ENCODE data around the gene NPBWR2. TPM values are rescaled to one million over a fixed set of nuclear protein-coding genes. Genes with fewer than 3 reads are reported as not detected.

Gene NPBWR2
- total RNA-seq, 1 donor from 2014 or later: not detected

- no peak for DNase-seq (ENCODE audit: extremely low read depth, low read depth, low spot score)
Observed at GRCh38 chr20:64076061-64076997, 31.0 kb downstream of the NPBWR2 start.

- no peak for DNase-seq (ENCODE audit: extremely low read depth, low read depth, low spot score)
Observed at GRCh38 chr20:64075556-64075955, 31.8 kb downstream of the NPBWR2 start.

DNA sequence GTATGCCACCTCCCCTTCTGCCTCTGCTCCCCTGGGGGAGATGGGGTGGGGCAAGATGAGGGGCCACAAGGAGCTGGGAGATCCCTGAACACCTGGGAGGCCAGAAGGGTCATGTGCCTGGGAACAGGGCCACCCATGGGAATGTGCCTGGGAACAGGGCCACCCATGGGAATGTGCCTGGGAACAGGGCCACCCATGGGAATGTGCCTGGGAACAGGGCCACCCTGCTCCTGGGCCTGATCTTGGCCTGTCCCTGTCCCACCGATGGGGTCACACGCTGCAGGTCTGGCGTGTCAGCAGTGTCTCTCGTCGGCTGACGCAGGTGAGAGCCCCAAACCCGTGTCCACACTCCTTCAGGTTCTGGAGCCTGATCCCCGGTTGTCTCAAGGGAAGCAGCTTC lies 32.4 kb downstream of the NPBWR2 start:
- DNase-seq (ENCODE audit: extremely low read depth, low read depth, low spot score): no peak

DNA sequence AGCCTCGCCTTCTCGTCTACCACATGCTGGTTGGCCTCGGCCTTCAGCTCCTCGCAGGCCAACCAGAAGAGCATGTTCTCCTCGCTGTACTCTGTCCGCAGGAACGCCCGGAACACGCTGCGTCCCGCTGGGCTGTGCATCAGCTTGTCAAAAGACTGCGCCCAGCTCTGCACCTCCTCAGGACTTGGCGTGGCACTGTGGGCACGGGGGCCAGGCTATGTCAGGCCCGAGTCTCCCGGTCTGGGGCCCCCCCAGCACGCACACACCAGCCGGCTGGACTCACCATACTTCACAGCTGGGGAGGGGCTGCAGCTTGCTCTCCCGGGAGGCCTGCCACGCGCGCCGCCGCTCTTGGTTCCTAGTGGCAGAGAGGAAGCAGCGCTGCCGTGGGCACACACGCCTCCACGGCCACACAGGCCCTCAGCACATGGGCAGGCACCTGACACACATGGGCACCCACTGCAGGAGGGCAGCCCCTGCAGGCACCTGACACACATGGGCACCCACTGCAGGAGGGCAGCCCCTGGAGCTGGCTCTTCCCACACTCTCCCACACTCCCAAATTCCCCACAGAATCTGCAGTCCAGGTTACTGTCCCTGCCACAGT lies 33.1 kb downstream of the NPBWR2 start:
- DNase-seq (ENCODE audit: extremely low read depth, low read depth, low spot score): no peak

GRCh38 chr20:64073476-64074183 lies 33.7 kb downstream of the NPBWR2 start:
- DNase-seq (ENCODE audit: extremely low read depth, low read depth, low spot score): no peak

- no peak for DNase-seq (ENCODE audit: extremely low read depth, low read depth, low spot score)
Observed at GRCh38 chr20:64072498-64073063, 34.8 kb downstream of the NPBWR2 start.

DNA sequence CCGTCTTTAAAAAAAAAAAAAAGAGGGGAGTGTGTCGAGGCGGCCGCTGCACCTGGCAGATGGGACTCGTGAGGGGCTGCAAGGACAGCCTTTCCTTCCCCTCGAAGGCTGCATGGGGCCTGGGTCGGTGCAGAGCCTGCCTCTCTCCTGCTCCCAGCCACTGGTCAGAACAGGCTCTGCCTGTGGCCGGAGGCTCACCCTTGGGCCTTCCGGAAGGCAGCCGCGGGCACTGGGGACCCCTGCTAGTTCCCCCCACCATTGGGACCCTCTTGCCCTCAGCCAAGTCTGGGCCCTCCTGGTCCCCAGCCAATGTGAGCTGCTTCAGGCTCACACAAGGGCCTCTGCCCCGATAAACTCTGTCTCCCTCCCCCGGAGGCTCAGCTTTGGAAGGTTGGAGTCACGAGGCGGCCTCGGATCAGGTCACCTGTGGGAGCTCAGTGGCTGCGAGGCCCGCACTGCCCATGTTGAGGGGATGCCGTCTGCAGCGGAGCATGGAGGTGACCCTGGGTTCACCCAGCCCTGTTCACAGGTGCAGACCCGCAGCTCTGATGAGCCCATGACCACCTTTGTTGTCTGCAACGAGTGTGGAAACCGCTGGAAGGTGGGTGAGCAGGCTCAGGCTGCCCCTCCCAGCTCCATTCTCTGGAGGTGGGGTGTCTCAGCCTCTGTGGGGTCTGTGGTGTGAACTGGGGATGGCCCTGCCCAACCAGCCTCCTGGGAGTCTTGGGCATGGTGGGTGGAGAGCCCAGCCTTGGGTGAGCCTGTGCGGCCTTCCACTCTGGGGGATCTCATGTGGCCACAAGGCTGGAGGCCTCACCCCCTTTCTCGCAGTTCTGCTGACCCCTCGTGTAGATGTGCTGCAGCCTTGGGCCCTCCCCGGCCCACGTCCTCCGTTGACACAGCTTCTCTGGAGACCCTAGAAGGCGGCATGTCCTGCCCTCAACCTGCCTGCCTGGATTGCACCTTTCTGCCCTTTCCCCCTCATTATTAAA lies 35.7 kb downstream of the NPBWR2 start:
- DNase-seq (ENCODE audit: extremely low read depth, low read depth, low spot score): no peak

DNA sequence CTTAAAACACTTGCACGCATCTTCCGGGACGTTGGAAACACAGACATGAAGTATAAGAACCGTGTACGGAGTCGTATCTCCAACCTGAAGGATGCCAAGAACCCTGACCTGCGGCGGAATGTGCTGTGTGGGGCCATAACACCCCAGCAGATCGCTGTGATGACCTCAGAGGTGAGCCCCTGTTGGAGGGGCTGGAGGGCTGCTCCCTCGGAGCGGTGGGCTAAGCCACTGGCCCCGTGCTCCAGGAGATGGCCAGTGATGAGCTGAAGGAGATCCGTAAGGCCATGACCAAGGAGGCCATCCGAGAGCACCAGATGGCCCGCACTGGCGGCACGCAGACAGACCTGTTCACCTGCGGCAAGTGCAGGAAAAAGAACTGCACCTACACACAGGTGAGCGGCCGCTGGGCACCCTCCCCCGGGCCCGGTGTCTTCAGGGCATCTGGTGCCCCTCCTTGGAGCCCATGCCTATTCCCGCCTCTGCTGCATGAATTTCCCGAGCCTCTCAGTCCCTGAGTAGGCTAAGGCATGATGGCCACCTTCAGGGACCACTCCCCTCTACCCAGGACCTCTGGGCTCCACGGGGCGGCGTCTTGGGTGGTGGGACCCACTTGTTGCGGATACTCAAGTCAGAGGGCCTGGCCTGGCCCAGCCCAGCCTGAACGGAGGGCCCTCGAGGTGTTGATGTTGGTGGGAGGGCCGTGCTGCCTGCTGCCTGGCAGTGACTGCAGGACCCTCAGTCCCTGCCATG lies 36.9 kb downstream of the NPBWR2 start:
- no peak for DNase-seq (ENCODE audit: extremely low read depth, low read depth, low spot score)

GRCh38 chr20:64069614-64070243 lies 37.6 kb downstream of the NPBWR2 start:
- no peak for DNase-seq (ENCODE audit: extremely low read depth, low read depth, low spot score)

- DNase-seq (ENCODE audit: extremely low read depth, low read depth, low spot score): no peak
Observed at GRCh38 chr20:64069209-64069613, 38.2 kb downstream of the NPBWR2 start.

DNA sequence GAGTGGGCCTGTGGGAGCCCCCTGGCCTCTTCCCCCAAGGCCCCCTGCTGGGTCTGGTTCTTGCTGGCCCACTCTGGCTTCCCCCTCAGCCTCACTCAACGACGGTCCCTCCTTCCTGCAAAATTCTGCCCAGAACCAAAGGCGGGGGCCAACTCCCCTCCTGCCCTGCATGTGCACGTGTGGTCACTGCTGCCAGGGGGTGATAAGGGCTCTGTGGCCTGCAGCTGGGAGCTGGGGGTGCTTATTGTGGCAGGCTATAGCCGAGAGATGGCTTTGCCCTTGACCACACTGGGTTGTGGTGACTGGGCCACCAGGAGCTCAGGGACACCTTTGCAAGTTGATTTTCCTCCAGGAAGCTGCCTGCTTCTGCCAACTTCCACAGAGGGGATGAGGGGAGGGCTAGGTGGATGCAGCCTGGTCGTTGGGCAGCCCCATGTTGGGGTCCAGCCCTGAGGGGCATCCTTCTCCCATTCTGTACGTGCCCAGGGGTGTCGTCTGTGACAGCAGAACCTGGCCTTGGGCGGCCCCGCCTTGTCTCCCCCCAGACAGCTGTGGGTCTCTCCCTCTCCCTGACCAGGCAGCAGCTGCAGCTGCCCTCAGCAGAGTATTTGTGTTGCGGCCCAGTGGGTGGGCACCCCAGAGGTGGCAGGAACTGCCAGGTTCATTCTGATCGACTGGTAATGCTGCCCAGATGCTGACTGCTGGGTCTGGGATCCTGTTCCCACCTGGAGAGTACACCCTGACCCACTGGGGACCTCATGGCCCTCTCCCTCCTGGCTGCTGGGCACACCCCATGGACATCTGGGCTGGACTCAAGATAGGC lies 38.8 kb downstream of the NPBWR2 start:
- no peak for DNase-seq (ENCODE audit: extremely low read depth, low read depth, low spot score)

DNA sequence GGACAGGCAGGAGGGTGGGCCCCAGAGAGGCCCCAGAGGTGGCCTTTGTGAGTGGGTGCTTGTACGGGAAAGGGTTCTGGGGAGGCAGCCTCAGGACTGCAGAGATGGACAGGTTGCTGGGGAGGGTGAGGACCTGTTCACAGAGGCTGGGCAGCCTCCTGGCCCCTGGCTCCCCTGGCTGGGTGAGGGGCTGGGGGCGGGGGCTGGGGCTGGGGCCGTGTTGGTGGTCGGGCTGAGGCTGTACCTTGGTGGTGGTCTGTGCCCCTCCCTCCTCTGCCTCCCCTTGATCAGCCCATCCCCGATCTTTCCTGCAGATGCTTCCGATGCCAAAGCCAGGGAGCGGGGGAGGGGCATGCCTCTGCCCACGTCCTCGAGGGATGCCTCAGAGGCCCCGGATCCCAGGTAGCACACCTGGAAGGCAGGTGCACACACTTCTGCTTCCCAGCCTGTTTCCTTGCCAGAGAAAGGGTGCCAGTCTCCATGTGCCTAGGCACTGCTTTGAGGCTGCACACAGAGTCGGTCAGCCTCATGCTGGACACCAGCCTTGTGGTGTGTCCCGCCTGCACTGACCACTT lies 39.5 kb downstream of the NPBWR2 start:
- no peak for DNase-seq (ENCODE audit: extremely low read depth, low read depth, low spot score)

DNA sequence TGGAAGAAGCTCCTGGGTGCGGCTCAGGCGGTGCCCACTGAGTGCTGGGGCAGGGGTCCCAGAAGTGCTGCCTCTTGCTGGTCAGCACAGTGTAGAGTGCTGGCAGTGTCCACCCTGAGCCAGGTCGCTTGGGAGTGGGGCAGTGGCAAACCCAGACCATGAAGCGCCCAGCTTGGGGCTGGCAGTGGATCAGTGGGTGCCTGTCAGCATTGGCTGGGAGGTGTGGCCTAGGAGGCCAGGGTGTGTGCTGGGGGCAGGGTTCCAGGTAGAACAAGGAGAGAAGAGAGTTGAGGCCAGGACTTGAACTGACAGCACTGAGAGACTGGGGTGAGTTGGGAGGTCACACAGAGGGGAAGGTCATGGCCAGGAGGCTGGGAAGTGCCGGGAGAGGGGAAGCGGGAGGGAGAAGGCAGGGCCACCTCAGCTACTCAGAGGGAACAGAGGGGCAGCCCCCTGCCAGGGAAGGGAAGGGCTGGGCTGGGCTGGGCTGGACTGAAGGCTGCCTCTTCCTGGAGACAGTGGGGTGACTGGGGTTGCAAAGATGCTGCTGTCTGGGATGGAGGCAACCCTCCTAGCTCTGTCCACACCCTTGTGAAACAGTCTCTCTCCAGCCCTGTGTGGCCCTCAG lies 40.2 kb downstream of the NPBWR2 start:
- no peak for DNase-seq (ENCODE audit: extremely low read depth, low read depth, low spot score)

DNA sequence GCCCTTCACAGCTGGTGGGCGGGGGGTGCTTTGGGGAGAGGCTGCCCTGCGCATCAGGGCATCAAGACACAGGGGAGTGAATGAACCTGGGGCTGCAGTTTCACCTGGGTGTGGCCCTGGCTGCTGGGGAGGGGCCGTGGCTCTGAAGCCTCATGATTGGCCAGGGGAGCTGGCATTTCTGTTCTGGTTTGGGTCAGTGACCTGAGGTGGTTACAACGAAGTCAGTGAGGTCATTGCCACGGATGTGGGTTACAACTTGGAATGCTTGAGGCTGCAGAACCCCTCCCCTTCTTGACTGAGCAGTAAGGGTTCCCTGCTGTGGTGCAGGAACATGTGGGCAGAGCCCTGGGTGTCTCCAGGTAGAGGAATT lies 41.4 kb downstream of the NPBWR2 start:
- DNase-seq (ENCODE audit: extremely low read depth, low read depth, low spot score): no peak

DNA sequence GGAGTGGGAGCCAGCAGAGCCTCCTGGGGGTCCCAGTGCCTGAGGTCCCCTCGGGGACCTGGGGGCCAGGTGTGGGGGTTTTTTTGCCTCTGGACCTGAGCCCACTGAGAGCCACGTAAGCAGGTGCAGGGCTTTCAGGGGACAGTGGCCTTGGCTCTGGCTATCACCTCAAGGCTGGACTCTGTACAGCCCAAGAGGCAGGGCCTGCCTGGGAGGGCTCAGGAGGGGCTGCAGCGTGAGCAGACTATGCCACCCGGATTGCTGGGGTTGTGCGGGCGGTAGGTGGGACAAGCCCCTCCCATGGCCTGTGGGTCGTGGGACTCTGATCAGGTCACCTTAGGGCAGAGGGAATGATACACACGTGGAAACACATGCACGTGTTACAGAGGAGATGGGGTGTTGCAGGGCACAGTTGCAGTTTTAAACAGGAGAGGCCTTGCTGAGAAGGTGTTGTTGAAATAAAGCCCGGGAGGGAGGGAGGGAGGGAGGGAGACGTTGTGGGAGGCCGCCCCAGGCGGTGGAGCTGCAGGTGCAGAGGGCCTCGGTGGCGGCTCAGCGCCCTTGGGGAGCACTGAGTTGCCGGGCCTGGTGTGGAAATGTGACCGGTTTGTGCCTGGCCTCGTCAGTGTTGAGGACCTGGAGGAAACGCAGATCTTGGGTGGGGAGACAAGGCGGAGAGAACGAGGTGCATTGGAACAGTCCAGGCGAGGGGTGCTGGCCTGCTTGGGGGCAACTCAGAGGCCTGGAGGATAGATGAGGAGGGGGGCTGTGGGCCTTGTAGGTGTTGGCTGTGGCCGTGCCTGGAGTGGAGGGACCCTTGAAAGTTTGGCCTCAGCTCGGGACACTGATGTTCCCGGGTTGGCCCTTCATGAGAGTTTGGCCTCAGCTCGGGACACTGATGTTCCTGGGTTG lies 42.0 kb downstream of the NPBWR2 start:
- no peak for DNase-seq (ENCODE audit: extremely low read depth, low read depth, low spot score)

- no peak for DNase-seq (ENCODE audit: extremely low read depth, low read depth, low spot score)
Observed at GRCh38 chr20:64064145-64064698, 43.1 kb downstream of the NPBWR2 start.

All from glomerular endothelial cell (primary cell).